Measurements from ENCODE around the gene WDR73. TPM values are rescaled to one million over a fixed set of nuclear protein-coding genes. Genes with fewer than 3 reads are reported as not detected.

The WDR73 gene
- polyA plus RNA-seq, 1 of the 3 experiments (the other 2 are of a cell fraction), result 32.9 TPM

DNA sequence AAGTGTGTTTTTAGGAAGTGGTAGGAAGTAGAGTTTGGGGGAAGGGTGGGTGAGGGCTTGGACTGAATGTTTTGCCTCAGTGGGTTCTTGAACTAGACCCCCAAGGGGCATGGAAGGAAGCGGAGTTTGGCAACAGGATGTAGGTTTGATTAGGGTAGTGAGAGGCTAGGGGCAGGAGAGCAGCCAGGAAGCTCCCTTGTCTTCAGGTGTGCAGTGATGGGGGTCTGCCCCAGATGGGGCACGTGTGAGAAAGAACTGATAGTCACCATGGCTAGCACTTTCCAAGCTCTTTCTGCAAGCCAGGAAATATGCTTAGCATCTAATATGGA, 48.6 kb downstream of the WDR73 start:
- Histone ChIP-seq H3K9ac (no peak overlapping the region), H3K79me2 (ENCODE audit: insufficient read depth) (peaks cover 74% of the 10 kb centered on the region), H2AFZ (ENCODE audit: low read depth) (no peak overlapping the region), H3K36me3 (replicated peaks in 1 of 2; ENCODE audit: control insufficient read depth in 1 of 2, insufficient read depth in 2 of 2, low read length in 1 of 2) (peaks cover 21 to 51% of the 10 kb centered on the region in 2 experiments), H3K9me3 (no peaks in the 10 kb centered on the region), H3F3A (replicated peaks; ENCODE audit: insufficient read depth) (peaks cover 3% of the 10 kb centered on the region), H3K4me1 (ENCODE audit: control insufficient read depth in 1 of 2, insufficient read depth in 2 of 2, low read depth in 1 of 2, low read length in 1 of 2) (peaks cover 0 to 11% of the 10 kb centered on the region in 2 experiments; a peak in 1 of 4 replicates), H3K4me3 (ENCODE audit: low read depth in 2 of 2, low read length in 1 of 2) (no peak overlapping the region), H3K27ac (ENCODE audit: low read depth in 2 of 2, low read length in 1 of 2) (no peak overlapping the region), H3K4me2 (no peak overlapping the region), H4K20me1 (ENCODE audit: insufficient read depth) (0 out of 2 replicates have a peak, but pooled peaks cover 8% of the 10 kb centered on the region), H3K27me3 (ENCODE audit: insufficient read depth) (no peaks in the 10 kb centered on the region), H3K9me2 (no peaks in the 10 kb centered on the region)
- ChIA-PET POLR2A (no interaction called here), CTCF (interaction anchor here (0.9 to 1.9 kb wide), 2 partner anchors 16 to 25 kb away, joined by 3 to 4 read pairs; no protein-coding TSS in a partner anchor)
- WGBS (ENCODE audit: low lambda C conversion rate), result 100% methylated on average over 2 of the region's 2 CpGs
- DNase-seq, result no peak
- no peak for TF ChIP-seq YY1 (IDR thresholded peaks at IDR 0.05; ENCODE audit: low read depth)

- peaks cover 69% of the 10 kb centered on the region for H3K79me2 ChIP-seq (ENCODE audit: insufficient read depth)
- H4K20me1 ChIP-seq (ENCODE audit: insufficient read depth), result 0 out of 2 replicates have a peak, but pooled peaks cover 8% of the 10 kb centered on the region
- H2AFZ ChIP-seq (ENCODE audit: low read depth), result no peak overlapping the region
- peaks cover 0 to 12% of the 10 kb centered on the region in 2 experiments; a peak in 1 of 4 replicates for H3K4me1 ChIP-seq (ENCODE audit: control insufficient read depth in 1 of 2, insufficient read depth in 2 of 2, low read depth in 1 of 2, low read length in 1 of 2)
- WGBS (ENCODE audit: low lambda C conversion rate), result 84% methylated on average over 19 of the region's 19 CpGs
- H3K27me3 ChIP-seq (ENCODE audit: insufficient read depth), result no peaks in the 10 kb centered on the region
- POLR2A ChIA-PET, result no interaction called here
- no peaks in the 10 kb centered on the region for H3K9me3 ChIP-seq
- CTCF ChIA-PET, result interaction anchor here (0.9 to 1.9 kb wide), 3 partner anchors 11 to 26 kb away, joined by 3 to 4 read pairs (median 3); no protein-coding TSS in a partner anchor
- H3K4me2 ChIP-seq, result no peak overlapping the region
- H3K9me2 ChIP-seq, result no peaks in the 10 kb centered on the region
- TF ChIP-seq, protein P1, sequence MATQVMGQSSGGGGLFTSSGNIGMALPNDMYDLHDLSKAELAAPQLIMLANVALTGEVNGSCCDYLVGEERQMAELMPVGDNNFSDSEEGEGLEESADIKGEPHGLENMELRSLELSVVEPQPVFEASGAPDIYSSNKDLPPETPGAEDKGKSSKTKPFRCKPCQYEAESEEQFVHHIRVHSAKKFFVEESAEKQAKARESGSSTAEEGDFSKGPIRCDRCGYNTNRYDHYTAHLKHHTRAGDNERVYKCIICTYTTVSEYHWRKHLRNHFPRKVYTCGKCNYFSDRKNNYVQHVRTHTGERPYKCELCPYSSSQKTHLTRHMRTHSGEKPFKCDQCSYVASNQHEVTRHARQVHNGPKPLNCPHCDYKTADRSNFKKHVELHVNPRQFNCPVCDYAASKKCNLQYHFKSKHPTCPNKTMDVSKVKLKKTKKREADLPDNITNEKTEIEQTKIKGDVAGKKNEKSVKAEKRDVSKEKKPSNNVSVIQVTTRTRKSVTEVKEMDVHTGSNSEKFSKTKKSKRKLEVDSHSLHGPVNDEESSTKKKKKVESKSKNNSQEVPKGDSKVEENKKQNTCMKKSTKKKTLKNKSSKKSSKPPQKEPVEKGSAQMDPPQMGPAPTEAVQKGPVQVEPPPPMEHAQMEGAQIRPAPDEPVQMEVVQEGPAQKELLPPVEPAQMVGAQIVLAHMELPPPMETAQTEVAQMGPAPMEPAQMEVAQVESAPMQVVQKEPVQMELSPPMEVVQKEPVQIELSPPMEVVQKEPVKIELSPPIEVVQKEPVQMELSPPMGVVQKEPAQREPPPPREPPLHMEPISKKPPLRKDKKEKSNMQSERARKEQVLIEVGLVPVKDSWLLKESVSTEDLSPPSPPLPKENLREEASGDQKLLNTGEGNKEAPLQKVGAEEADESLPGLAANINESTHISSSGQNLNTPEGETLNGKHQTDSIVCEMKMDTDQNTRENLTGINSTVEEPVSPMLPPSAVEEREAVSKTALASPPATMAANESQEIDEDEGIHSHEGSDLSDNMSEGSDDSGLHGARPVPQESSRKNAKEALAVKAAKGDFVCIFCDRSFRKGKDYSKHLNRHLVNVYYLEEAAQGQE (IDR thresholded peaks at IDR 0.05; ENCODE audit: low read depth, low read length), result no peak
- TF ChIP-seq, protein P2, sequence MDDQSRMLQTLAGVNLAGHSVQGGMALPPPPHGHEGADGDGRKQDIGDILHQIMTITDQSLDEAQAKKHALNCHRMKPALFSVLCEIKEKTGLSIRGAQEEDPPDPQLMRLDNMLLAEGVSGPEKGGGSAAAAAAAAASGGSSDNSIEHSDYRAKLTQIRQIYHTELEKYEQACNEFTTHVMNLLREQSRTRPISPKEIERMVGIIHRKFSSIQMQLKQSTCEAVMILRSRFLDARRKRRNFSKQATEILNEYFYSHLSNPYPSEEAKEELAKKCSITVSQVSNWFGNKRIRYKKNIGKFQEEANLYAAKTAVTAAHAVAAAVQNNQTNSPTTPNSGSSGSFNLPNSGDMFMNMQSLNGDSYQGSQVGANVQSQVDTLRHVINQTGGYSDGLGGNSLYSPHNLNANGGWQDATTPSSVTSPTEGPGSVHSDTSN (IDR thresholded peaks at IDR 0.05), result no peak
- TF ChIP-seq CHD2 (IDR thresholded peaks at IDR 0.05; ENCODE audit: low read length, partially characterized antibody) (no peak), TCF12 (IDR thresholded peaks at IDR 0.05) (no peak), ELF1 (IDR thresholded peaks at IDR 0.05) (no peak)
- H3K36me3 ChIP-seq (replicated peaks in 1 of 2; ENCODE audit: control insufficient read depth in 1 of 2, insufficient read depth in 2 of 2, low read length in 1 of 2), result peaks cover 21 to 51% of the 10 kb centered on the region in 2 experiments
- H3K9ac ChIP-seq, result no peak overlapping the region
- no peak for DNase-seq
- H3K27ac ChIP-seq (ENCODE audit: low read depth in 2 of 2, low read length in 1 of 2), result no peak overlapping the region
- H3K4me3 ChIP-seq (ENCODE audit: low read depth in 2 of 2, low read length in 1 of 2), result no peak overlapping the region
- peaks cover 5% of the 10 kb centered on the region for H3F3A ChIP-seq (replicated peaks; ENCODE audit: insufficient read depth)
Measured at GRCh38 chr15:84604826-84605553, 49.1 kb downstream of the WDR73 start.

Measured in SK-N-SH (cell line).